NCI-H2196 (cell line): ENCODE measurements around the gene FOXRED2.
"Not testable (repeated sequence)": the region's sequence is repeated elsewhere in the genome, so short reads cannot be mapped to it uniquely, and the experiment has no call there.

Source experiments
- DNase-seq: peaks from one replicate; lab custom pipeline; 2025; ENCODE audit not compliant: unreplicated experiment; lab: John Stamatoyannopoulos, UW

Gene FOXRED2

GRCh38 chr22:36470162-36470993, 36.5 kb downstream of the FOXRED2 start:
- peak; percentile 62 for DNase-seq

GRCh38 chr22:36469094-36469710, 37.6 kb downstream of the FOXRED2 start:
- no peak for DNase-seq

- no peak for DNase-seq
Measured at GRCh38 chr22:36467946-36468345, 38.9 kb downstream of the FOXRED2 start.

- no peak for DNase-seq
Measured at GRCh38 chr22:36467042-36467810, 39.6 kb downstream of the FOXRED2 start.

- DNase-seq = no peak
Measured at GRCh38 chr22:36466258-36466657, 40.6 kb downstream of the FOXRED2 start.

GRCh38 chr22:36465232-36466021, 41.4 kb downstream of the FOXRED2 start:
- DNase-seq = peak; percentile 78

GRCh38 chr22:36464715-36465231, 42.1 kb downstream of the FOXRED2 start:
- DNase-seq = no peak

GRCh38 chr22:36463783-36464184, 43.1 kb downstream of the FOXRED2 start:
- no peak for DNase-seq

- DNase-seq = peak; percentile 42
Measured at GRCh38 chr22:36461665-36462649, 44.9 kb downstream of the FOXRED2 start.

- no peak for DNase-seq
Measured at GRCh38 chr22:36460202-36460601, 46.6 kb downstream of the FOXRED2 start.

GRCh38 chr22:36457688-36458450, 49.0 kb downstream of the FOXRED2 start:
- no peak for DNase-seq

GRCh38 chr22:36456464-36456845, 50.4 kb downstream of the FOXRED2 start:
- DNase-seq = no peak

GRCh38 chr22:36455571-36456463, 51.0 kb downstream of the FOXRED2 start:
- DNase-seq = no peak

GRCh38 chr22:36454916-36455570, 51.8 kb downstream of the FOXRED2 start:
- peak; percentile 82 for DNase-seq

GRCh38 chr22:36453855-36454378, 52.9 kb downstream of the FOXRED2 start:
- no peak for DNase-seq

GRCh38 chr22:36452978-36453607, 53.7 kb downstream of the FOXRED2 start:
- DNase-seq = not testable (repeated sequence)
